Loucy (cell line): Measurements from ENCODE around the gene PTPRZ1.

Experiments
- H2AFZ ChIP-seq: fragments of 200-600 bp; sonication (generic); 2 replicates; pipeline ENCODE4 v1.6.0; 2016; ENCODE audit warnings: antibody characterized with exemption, mild to moderate bottlenecking, low read length, moderate library complexity
- H3F3A ChIP-seq: fragments of 200-600 bp; 2 replicates; pipeline ENCODE4 v1.6.0; 2016; ENCODE audit warnings: antibody characterized with exemption, low read depth, mild to moderate bottlenecking
- H3K27me3 ChIP-seq: fragments of 200-600 bp; sonication (generic); 2 replicates; pipeline ENCODE4 v1.6.1; 2014; ENCODE audit warnings: low read length, mild to moderate bottlenecking; ENCODE audit not compliant: insufficient read depth, poor library complexity, severe bottlenecking
- H3K36me3 ChIP-seq: fragments of 200-600 bp; sonication (generic); 2 replicates; pipeline ENCODE4 v1.6.1; 2016; ENCODE audit warnings: low read length; ENCODE audit not compliant: insufficient read depth
- H3K4me1 ChIP-seq: fragments of 200-600 bp; sonication (generic); 2 replicates; pipeline ENCODE4 v1.5.1; 2014; ENCODE audit warnings: low read length, mild to moderate bottlenecking; ENCODE audit not compliant: insufficient read depth, poor library complexity, severe bottlenecking
- H3K4me2 ChIP-seq: fragments of 200-600 bp; sonication (generic); 2 replicates; pipeline ENCODE4 v1.6.0; 2014; ENCODE audit warnings: antibody characterized with exemption, low read length, low read depth, mild to moderate bottlenecking; ENCODE audit not compliant: poor library complexity, severe bottlenecking
- H3K4me3 ChIP-seq: fragments of 200-600 bp; sonication (generic); 2 replicates; pipeline ENCODE4 v1.5.1; 2014; ENCODE audit warnings: low read length, mild to moderate bottlenecking, mixed read lengths; ENCODE audit not compliant: poor library complexity, severe bottlenecking
- H3K79me2 ChIP-seq: fragments of 200-600 bp; sonication (generic); 2 replicates; pipeline ENCODE4 v1.6.1; 2014; ENCODE audit warnings: low read length; ENCODE audit not compliant: insufficient read depth
- H3K9ac ChIP-seq: fragments of 200-600 bp; sonication (generic); 2 replicates; pipeline ENCODE4 v1.6.0; 2014; ENCODE audit warnings: mild to moderate bottlenecking, low read depth, low read length, moderate library complexity; ENCODE audit not compliant: poor library complexity, severe bottlenecking
- H3K9me2 ChIP-seq: fragments of 200-600 bp; sonication (generic); replicated peaks from 2 replicates; pipeline ENCODE4 v1.6.1; 2016; ENCODE audit warnings: low read depth, low read length, mixed read lengths
- H3K9me3 ChIP-seq: fragments of 200-600 bp; sonication (generic); 2 replicates; pipeline ENCODE4 v1.6.1; 2014; ENCODE audit warnings: mild to moderate bottlenecking, antibody characterized with exemption, low read length, low read depth; ENCODE audit not compliant: insufficient read depth
- H4K20me1 ChIP-seq: fragments of 200-600 bp; sonication (generic); 2 replicates; pipeline ENCODE4 v1.6.0; 2014; ENCODE audit warnings: antibody characterized with exemption, low read length, mild to moderate bottlenecking; ENCODE audit not compliant: insufficient read depth, poor library complexity, severe bottlenecking
- CTCF ChIP-seq: fragments of 200-600 bp; sonication (generic); conservative IDR thresholded peaks from 2 replicates; pipeline ENCODE4 v1.5.1; 2014; ENCODE audit warnings: mild to moderate bottlenecking, antibody characterized with exemption, low read length
- EZH2phosphoT487 ChIP-seq: fragments of 200-600 bp; IDR thresholded peaks from 2 replicates; pipeline ENCODE4 v1.6.1; 2018; ENCODE audit warnings: antibody characterized with exemption, mild to moderate bottlenecking, moderate library complexity, borderline replicate concordance

PTPRZ1 gene

DNA sequence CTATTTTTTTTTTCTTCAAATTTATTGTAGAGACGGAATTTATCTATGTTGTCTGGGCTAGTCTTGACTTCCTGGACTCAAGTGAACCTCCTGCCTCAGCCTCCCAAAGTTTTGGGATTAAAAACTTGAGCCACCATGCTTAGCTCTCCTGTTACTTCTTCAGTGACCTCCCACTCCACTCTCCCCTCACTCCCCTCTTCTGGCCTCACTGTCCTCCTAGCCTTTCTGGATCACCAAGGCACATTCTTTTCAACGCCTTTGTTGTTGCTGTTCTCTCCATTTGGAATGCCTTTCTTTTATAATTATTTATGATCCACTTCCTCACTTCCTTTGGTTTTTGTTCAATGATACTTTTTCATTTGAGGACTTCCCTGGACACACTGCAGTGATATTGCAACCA lies 17.9 kb downstream of the PTPRZ1 start:
- H3K4me1 ChIP-seq, result no peaks in the 10 kb centered on the region
- H3K9ac ChIP-seq, result no peak overlapping the region
- no peak overlapping the region for H3K4me3 ChIP-seq
- no peaks in the 10 kb centered on the region for H3K79me2 ChIP-seq
- no peaks in the 10 kb centered on the region for H3F3A ChIP-seq
- TF ChIP-seq CTCF (no peak), EZH2phosphoT487 (no peak)
- H3K9me2 ChIP-seq, result no peaks in the 10 kb centered on the region
- H3K9me3 ChIP-seq, result no peaks in the 10 kb centered on the region
- H4K20me1 ChIP-seq, result no peaks in the 10 kb centered on the region
- H3K36me3 ChIP-seq, result no peaks in the 10 kb centered on the region
- no peak overlapping the region for H3K4me2 ChIP-seq
- H2AFZ ChIP-seq, result no peak overlapping the region
- H3K27me3 ChIP-seq, result no peaks in the 10 kb centered on the region

DNA sequence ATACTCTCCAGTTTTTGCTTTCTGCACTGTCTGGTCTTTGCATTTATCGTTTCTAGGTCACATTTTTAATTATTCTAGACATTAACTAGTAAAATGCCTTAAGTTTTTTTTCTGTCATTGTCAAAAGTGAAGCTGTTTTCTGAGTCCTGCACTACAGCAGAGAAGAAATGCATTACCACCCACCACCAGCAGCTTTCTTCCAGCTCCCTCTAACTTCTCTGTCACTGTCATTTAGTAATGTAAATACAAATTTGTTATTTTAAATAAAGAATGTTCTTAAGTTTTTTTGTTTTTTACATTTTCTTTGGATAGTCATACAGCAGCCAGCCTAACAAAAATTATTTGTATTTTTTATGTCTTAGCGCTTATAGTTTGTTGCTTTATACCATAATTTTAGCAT lies 18.8 kb downstream of the PTPRZ1 start:
- TF ChIP-seq CTCF, result no peak
- no peak for TF ChIP-seq EZH2phosphoT487
- Histone ChIP-seq H3K79me2 (no peaks in the 10 kb centered on the region), H3K9me3 (no peaks in the 10 kb centered on the region)

GRCh38 chr7:121901026-121901425 lies 28.1 kb downstream of the PTPRZ1 start:
- H3K9me2 ChIP-seq, result no peaks in the 10 kb centered on the region
- no peaks in the 10 kb centered on the region for H3F3A ChIP-seq
- no peak for TF ChIP-seq CTCF
- no peak for TF ChIP-seq EZH2phosphoT487
- H3K4me2 ChIP-seq, result no peak overlapping the region
- no peaks in the 10 kb centered on the region for H3K79me2 ChIP-seq
- H4K20me1 ChIP-seq, result no peaks in the 10 kb centered on the region
- H3K9me3 ChIP-seq, result no peaks in the 10 kb centered on the region
- H3K27me3 ChIP-seq, result no peaks in the 10 kb centered on the region
- H3K4me1 ChIP-seq, result no peaks in the 10 kb centered on the region
- no peak overlapping the region for H3K4me3 ChIP-seq
- no peak overlapping the region for H2AFZ ChIP-seq
- H3K9ac ChIP-seq, result no peak overlapping the region
- H3K36me3 ChIP-seq, result no peaks in the 10 kb centered on the region

More for the DNA sequence above, 18.8 kb downstream of the PTPRZ1 start:
- no peaks in the 10 kb centered on the region for H3F3A ChIP-seq
- H3K4me3 ChIP-seq, result no peak overlapping the region
- H3K9ac ChIP-seq, result no peak overlapping the region
- H3K27me3 ChIP-seq, result no peaks in the 10 kb centered on the region
- H2AFZ ChIP-seq, result no peak overlapping the region
- H3K4me2 ChIP-seq, result no peak overlapping the region
- no peaks in the 10 kb centered on the region for H3K36me3 ChIP-seq
- H4K20me1 ChIP-seq, result no peaks in the 10 kb centered on the region
- H3K4me1 ChIP-seq, result no peaks in the 10 kb centered on the region
- no peaks in the 10 kb centered on the region for H3K9me2 ChIP-seq
